HCT116 (cell line): Measurements from ENCODE around the gene ABCE1. TPM values are rescaled to one million over a fixed set of nuclear protein-coding genes. Genes with fewer than 3 reads are reported as not detected.

Source experiments
- ATAC-seq: fragments of 200-7000 bp; cut with Tn5 transposase; 2 replicates; pipeline ENCODE4 v1.9.1; 2020; ENCODE audit warnings: mild to moderate bottlenecking, moderate library complexity
- BruUV-seq: library from RNA; stranded (reverse); fragments of 400-500 nt; replicated peaks from 2 replicates; lab custom pipeline; 2021; lab: Mats Ljungman, UMichigan
- CTCF ChIA-PET: fragments of 300-600 bp; sonication (Branson Sonifier 250); formaldehyde crosslinking; loops from one replicate; lab custom pipeline; 2021; ENCODE audit warnings: antibody characterized with exemption; lab: Charles Lee
- POLR2A ChIA-PET: fragments of 300-600, 350-600 bp; sonication (Branson Sonifier 250); formaldehyde crosslinking; loops from one replicate; lab custom pipeline; 2021; ENCODE audit warnings: antibody characterized with exemption; lab: Charles Lee
- RAD21 ChIA-PET, 2 experiments: fragments of 300-600 bp; sonication (Branson Sonifier 250); formaldehyde crosslinking; loops; one replicate each; lab custom pipeline; 2023; ENCODE audit warnings: low total read pairs in 2 of 2; ENCODE audit not compliant: uncharacterized antibody in 2 of 2, unreplicated experiment in 2 of 2, low non-redundant PET in 1 of 2; lab: Charles Lee
- DNase-seq: peaks from one replicate; pipeline ENCODE4 v3.0.0-alpha.2; 2010; ENCODE audit warnings: low read depth, low spot score
- H2AFZ ChIP-seq: fragments of 200-600 bp; shearing (Covaris generic), sonication (generic); 2 replicates; pipeline ENCODE4 v1.6.1; 2017; ENCODE audit warnings: low read depth, mixed run types, mixed read lengths, antibody characterized with exemption, low read length; ENCODE audit not compliant: poor library complexity, severe bottlenecking
- H3K27ac ChIP-seq: 2 replicates; pipeline ENCODE4 v1.5.1; 2012; ENCODE audit warnings: low read depth, low read length
- H3K27me3 ChIP-seq: fragments of 200-600 bp; sonication (generic); 2 replicates; pipeline ENCODE4 v1.6.1; 2016; ENCODE audit warnings: mixed run types, low read length, mixed read lengths; ENCODE audit not compliant: insufficient read depth
- H3K36me3 ChIP-seq, 2 experiments: fragments of 200-500 bp in 1 of 2; fragments of 200-600 bp in 1 of 2; sonication (Bioruptor generic) in 1 of 2; sonication (generic) in 1 of 2; 2 replicates each; pipeline versions ENCODE4 v1.5.1 to v1.6.1; 2014 to 2016; ENCODE audit warnings: low read length in 2 of 2, inconsistent platforms in 1 of 2, mixed read lengths in 1 of 2, mixed run types in 1 of 2; ENCODE audit not compliant: insufficient read depth in 2 of 2, control insufficient read depth in 1 of 2
- H3K4me1 ChIP-seq, 2 experiments: fragments of 200-600 bp in 1 of 2; sonication (generic) in 1 of 2; 2 replicates each; pipeline versions ENCODE4 v1.5.1 to v1.6.1; 2012 to 2017; ENCODE audit warnings: low read length in 2 of 2, inconsistent platforms in 1 of 2, mild to moderate bottlenecking in 1 of 2, mixed read lengths in 1 of 2, mixed run types in 1 of 2, moderate library complexity in 1 of 2; ENCODE audit not compliant: insufficient read depth in 2 of 2, control insufficient read depth in 1 of 2
- H3K4me2 ChIP-seq: fragments of 200-600 bp; sonication (generic); 2 replicates; pipeline ENCODE4 v1.6.1; 2017; ENCODE audit warnings: mixed run types, low read length, mixed read lengths
- H3K4me3 ChIP-seq, 2 experiments: fragments of 200-600 bp in 1 of 2; sonication (generic) in 1 of 2; replicated peaks in 1 of 2; 2 replicates each; pipeline ENCODE4 v1.5.1; 2011 to 2016; ENCODE audit warnings: low read length in 2 of 2, control low read depth in 1 of 2, low read depth in 1 of 2, mild to moderate bottlenecking in 1 of 2, mixed read lengths in 1 of 2, mixed run types in 1 of 2
- H3K79me2 ChIP-seq: fragments of 200-600 bp; sonication (generic); 2 replicates; pipeline ENCODE4 v1.6.1; 2017; ENCODE audit warnings: mild to moderate bottlenecking, mixed run types, low read length, moderate library complexity, mixed read lengths; ENCODE audit not compliant: insufficient read depth
- H3K9ac ChIP-seq: fragments of 200-600 bp; sonication (generic); 2 replicates; pipeline ENCODE4 v1.6.1; 2016; ENCODE audit warnings: low read length, mixed read lengths
- H3K9me2 ChIP-seq: fragments of 200-600 bp; sonication (generic), shearing (Covaris generic); 2 replicates; pipeline ENCODE4 v1.6.1; 2017; ENCODE audit warnings: mixed run types, mild to moderate bottlenecking, moderate library complexity; ENCODE audit not compliant: insufficient read depth
- H3K9me3 ChIP-seq, 2 experiments: fragments of 200-500 bp in 1 of 2; fragments of 200-600 bp in 1 of 2; sonication (Bioruptor generic) in 1 of 2; sonication (generic) in 1 of 2; 2 replicates each; pipeline ENCODE4 v1.6.1; 2014 to 2017; ENCODE audit warnings: low read length in 2 of 2, mixed read lengths in 2 of 2, inconsistent platforms in 1 of 2, low read depth in 1 of 2, mild to moderate bottlenecking in 1 of 2, mixed run types in 1 of 2, moderate library complexity in 1 of 2; ENCODE audit not compliant: control insufficient read depth in 1 of 2, insufficient read depth in 1 of 2
- H4K20me1 ChIP-seq: fragments of 200-600 bp; sonication (generic), shearing (Covaris generic); 2 replicates; pipeline ENCODE4 v1.6.1; 2017; ENCODE audit warnings: mixed run types, mild to moderate bottlenecking, moderate library complexity; ENCODE audit not compliant: insufficient read depth
- CEBPB ChIP-seq: IDR thresholded peaks from 2 replicates; pipeline ENCODE4 v1.6.1; 2012; ENCODE audit warnings: low read depth
- CTCF ChIP-seq, 3 experiments: fragments of 200-600 bp in 1 of 3; sonication (generic) in 1 of 3; IDR thresholded peaks in 2 of 3; conservative IDR thresholded peaks in 1 of 3; 2 replicates each; pipeline ENCODE4 v1.5.1; 2012 to 2017; ENCODE audit warnings: low read depth in 2 of 3, low read length in 2 of 3, antibody characterized with exemption in 1 of 3, borderline replicate concordance in 1 of 3, control low read depth in 1 of 3, mild to moderate bottlenecking in 1 of 3, mixed read lengths in 1 of 3, mixed run types in 1 of 3, moderate library complexity in 1 of 3; ENCODE audit not compliant: insufficient read depth in 1 of 3
- EGR1 ChIP-seq: IDR thresholded peaks from 2 replicates; pipeline ENCODE4 v1.6.1; 2012; ENCODE audit warnings: low read depth
- ELF1 ChIP-seq: IDR thresholded peaks from 2 replicates; pipeline ENCODE4 v1.6.1; 2012; ENCODE audit warnings: low read depth, borderline replicate concordance
- EZH2 ChIP-seq: fragments of 200-600 bp; sonication (generic); IDR thresholded peaks from 2 replicates; pipeline ENCODE4 v1.6.1; 2017; ENCODE audit warnings: antibody characterized with exemption, mixed run types
- FOSL1 ChIP-seq: IDR thresholded peaks from 2 replicates; pipeline ENCODE4 v1.6.1; 2012; ENCODE audit warnings: low read depth
- POLR2A ChIP-seq: IDR thresholded peaks from 2 replicates; pipeline ENCODE4 v1.7.0; 2011; ENCODE audit warnings: borderline replicate concordance; ENCODE audit not compliant: insufficient read depth, insufficient read length; ENCODE audit errors: extremely low read depth
- REST ChIP-seq: IDR thresholded peaks from 2 replicates; pipeline ENCODE4 v1.6.1; 2012; ENCODE audit warnings: low read depth
- SIN3A ChIP-seq: IDR thresholded peaks from 2 replicates; pipeline ENCODE4 v1.6.1; 2012; ENCODE audit warnings: low read depth
- SP1 ChIP-seq: IDR thresholded peaks from 2 replicates; pipeline ENCODE4 v1.6.1; 2012; ENCODE audit warnings: low read depth
- intact Hi-C: fragments of 100-400 bp; cut with micrococcal nuclease; formaldehyde crosslinking; loops from 2 replicates; pipeline ENCODE4 v1.10.0; 2022
- total RNA-seq: library from RNA; stranded (reverse); gene quantifications from one replicate; pipeline ENCODE4 v1.2.1, GENCODE V29; 2021; ENCODE audit not compliant: unreplicated experiment
- TF ChIP-seq, protein P1 (sequence below): IDR thresholded peaks from 2 replicates; pipeline ENCODE4 v1.6.1; 2012

ABCE1 gene
- total RNA-seq, 1 experiment from 2014 or later, result 145 TPM

DNA sequence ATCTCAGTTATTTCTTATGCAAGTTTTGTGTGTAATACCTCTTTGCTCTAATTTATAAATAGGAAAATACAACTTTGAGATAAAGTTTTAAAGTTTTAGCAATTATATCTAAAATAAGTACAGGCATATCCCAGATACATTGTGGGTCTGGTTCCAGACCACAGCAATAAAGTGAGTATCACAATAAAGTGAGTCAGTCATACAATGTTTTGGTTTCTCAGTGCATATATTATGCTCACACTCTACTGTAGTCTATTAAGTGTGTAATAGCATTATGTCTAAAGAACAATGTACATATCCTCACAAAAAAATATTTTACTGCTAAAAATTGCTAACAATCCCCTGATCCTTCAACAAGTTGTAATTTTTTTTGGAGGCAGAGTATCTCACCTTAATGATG is 49.3 kb upstream of the ABCE1 start:
- H4K20me1 ChIP-seq, result no peaks in the 10 kb centered on the region
- H3K27me3 ChIP-seq, result no peaks in the 10 kb centered on the region
- H2AFZ ChIP-seq, result no peak overlapping the region
- TF ChIP-seq EGR1 (no peak), SP1 (no peak), POLR2A (no peak)
- RAD21 ChIA-PET, result no interaction called here
- peaks cover 4% of the 10 kb centered on the region for H3K79me2 ChIP-seq
- CTCF ChIA-PET, result no interaction called here
- no peak overlapping the region for H3K9ac ChIP-seq
- no peak overlapping the region for H3K27ac ChIP-seq
- no TSS peak for BruUV-seq
- H3K4me3 ChIP-seq, result no peak overlapping the region
- no peaks in the 10 kb centered on the region for H3K9me3 ChIP-seq
- intact Hi-C loops, result no loop called here
- DNase-seq (no peak), ATAC-seq (no peak)
- H3K36me3 ChIP-seq, result no peaks in the 10 kb centered on the region
- no peaks in the 10 kb centered on the region for H3K4me1 ChIP-seq
- H3K9me2 ChIP-seq, result no peaks in the 10 kb centered on the region
- no peak overlapping the region for H3K4me2 ChIP-seq
- POLR2A ChIA-PET, result no interaction called here

DNA sequence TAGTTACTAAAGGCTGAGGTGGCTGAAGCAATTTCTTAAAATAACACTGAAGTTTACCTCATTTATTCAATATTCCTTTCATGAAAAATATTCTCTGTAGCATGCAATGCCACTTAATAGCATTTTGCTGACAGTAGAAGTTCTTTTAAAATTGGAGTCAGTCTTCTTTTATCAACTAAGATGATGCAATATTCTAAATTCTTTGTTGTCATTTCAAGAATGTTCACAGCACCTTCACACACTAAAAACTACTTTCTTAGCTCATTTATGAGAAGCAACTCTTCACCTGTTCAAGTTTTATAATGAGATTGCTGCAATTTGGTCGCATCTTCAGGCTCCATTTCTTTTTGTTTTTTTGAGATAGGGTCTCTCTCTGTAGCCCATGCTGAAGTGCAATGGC is 48.9 kb upstream of the ABCE1 start:
- no peak overlapping the region for H2AFZ ChIP-seq
- H3K4me1 ChIP-seq, result no peaks in the 10 kb centered on the region
- ChIA-PET POLR2A (no interaction called here), CTCF (no interaction called here), RAD21 (no interaction called here)
- TF ChIP-seq FOSL1, result no peak
- TF ChIP-seq SP1, result no peak
- no peak for TF ChIP-seq REST
- TF ChIP-seq, protein P1, sequence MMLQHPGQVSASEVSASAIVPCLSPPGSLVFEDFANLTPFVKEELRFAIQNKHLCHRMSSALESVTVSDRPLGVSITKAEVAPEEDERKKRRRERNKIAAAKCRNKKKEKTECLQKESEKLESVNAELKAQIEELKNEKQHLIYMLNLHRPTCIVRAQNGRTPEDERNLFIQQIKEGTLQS, result no peak
- no peak for TF ChIP-seq EGR1
- no peak for TF ChIP-seq ELF1
- TF ChIP-seq CTCF (IDR thresholded peaks at IDR 0.05 in 2 of 3, conservative IDR thresholded peaks at IDR 0.05 in 1 of 3; ENCODE audit: borderline replicate concordance in 1 of 3, insufficient read depth in 1 of 3, low read depth in 2 of 3, low read length in 2 of 3), result no peak
- TF ChIP-seq SIN3A, result no peak
- no peak for TF ChIP-seq EZH2
- TF ChIP-seq CEBPB, result no peak
- intact Hi-C loops, result no loop called here
- H3K27me3 ChIP-seq, result no peaks in the 10 kb centered on the region
- no peak overlapping the region for H3K9ac ChIP-seq
- no peaks in the 10 kb centered on the region for H3K9me3 ChIP-seq
- ATAC-seq (no peak), DNase-seq (no peak)
- H4K20me1 ChIP-seq, result no peaks in the 10 kb centered on the region
- no TSS peak for BruUV-seq
- H3K36me3 ChIP-seq, result no peaks in the 10 kb centered on the region
- no peak overlapping the region for H3K4me3 ChIP-seq
- H3K27ac ChIP-seq, result no peak overlapping the region
- H3K9me2 ChIP-seq, result no peaks in the 10 kb centered on the region
- H3K79me2 ChIP-seq, result peaks cover 4% of the 10 kb centered on the region
- no peak overlapping the region for H3K4me2 ChIP-seq
